CD4-positive, alpha-beta T cell treated with Interleukin-6 at 100 ng/mL for 8 hours (primary cell): ENCODE data around the gene SLC5A4.
"Not testable (repeated sequence)": the region's sequence is repeated elsewhere in the genome, so short reads cannot be mapped to it uniquely, and the experiment has no call there.

Source experiments
- DNase-seq: peaks from one replicate; pipeline ENCODE4 v3.0.0-alpha.2; 2020; ENCODE audit warnings: mixed read lengths, low spot score

SLC5A4 gene

DNA sequence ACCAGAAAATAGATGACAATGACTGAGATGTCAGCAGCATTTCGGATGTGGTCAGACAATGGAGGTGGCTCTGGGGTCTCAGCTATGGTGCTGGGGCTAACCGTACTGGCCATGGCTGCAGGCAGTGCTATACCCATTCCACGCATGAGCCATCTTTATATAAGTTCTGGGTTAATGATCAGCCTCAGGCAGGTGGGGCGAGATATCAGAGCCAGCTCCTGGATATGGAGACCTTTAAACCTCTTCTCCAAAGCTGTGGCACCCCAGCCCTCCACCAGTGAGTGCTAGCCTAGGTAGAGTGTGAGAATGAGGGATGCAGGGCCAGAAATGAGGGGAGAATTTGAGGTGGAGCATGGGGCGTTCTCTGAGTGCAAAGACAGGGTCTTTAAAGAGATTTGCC lies at the start of gene SLC5A4:
TSS of gene SLC5A4 (minus strand) at position 131 of the 400 bp plus-strand sequence. CDS start at position 113, 18 bp downstream.
- no peak for DNase-seq

DNA sequence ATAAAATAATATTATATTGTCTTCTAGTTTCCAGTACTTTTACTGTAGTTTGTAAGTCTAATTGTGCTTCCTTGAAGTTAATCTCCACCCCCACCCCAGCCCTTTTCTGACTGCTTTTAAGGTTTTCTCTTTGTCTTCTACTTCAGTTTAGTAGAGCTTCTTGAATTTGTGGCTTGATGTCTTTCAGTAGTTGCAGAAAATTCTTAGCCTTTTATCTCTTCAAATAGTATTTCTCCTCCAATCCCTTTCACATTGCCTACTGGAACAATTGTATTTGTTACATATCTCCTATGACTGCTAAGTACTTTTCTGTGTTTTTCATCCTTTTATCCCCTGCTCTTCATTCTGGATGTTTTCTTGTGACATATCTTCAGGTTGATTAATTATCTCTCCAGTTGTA lies 38.8 kb upstream of the SLC5A4 start:
- not testable (repeated sequence) for DNase-seq

DNA sequence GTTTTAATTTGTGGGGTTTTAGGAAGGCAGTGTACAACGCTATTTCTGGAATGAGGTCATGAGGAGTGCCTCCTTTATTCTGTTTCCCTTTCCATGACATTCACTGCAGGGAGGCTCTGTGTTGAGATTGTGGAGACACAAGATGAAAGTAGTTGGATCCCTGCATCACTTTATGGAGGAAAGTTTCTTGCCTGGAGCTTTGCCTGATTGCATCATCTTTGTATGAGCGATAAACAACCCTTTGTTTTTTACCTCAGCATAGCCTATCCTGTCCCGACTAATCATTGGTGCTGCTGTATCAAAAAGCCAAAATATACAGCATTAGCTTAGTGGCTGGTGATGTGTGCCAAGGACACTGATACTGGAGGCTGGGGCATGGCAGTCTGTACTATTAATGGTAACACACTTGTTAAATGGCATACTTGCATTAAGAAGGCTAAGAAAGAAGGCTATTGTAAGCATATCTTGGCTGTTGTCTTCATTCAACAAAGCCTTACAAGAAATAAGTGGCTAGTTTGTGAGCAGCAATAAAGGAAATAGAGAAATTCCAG lies 31.2 kb upstream of the SLC5A4 start:
- DNase-seq = no peak

DNA sequence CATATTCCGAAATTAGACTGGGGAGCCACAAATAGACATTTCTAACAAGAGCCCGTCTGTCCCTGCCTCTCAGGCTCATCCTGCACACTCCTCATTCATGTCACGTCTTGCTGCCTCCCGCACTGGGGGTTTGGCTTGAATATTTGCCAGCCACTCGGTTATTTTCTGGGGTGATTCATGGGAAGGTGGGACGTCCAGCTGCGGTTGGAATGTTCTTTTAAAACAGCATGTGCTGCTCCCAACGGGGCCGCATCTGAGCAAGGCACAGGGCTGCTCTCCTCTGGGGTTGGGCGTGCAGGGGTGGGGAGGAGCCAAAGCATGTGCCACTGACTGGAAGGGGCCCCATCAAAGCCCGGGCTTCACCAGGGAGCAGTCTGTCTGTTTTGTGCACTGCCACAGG lies 25.9 kb upstream of the SLC5A4 start:
- no peak for DNase-seq

DNA sequence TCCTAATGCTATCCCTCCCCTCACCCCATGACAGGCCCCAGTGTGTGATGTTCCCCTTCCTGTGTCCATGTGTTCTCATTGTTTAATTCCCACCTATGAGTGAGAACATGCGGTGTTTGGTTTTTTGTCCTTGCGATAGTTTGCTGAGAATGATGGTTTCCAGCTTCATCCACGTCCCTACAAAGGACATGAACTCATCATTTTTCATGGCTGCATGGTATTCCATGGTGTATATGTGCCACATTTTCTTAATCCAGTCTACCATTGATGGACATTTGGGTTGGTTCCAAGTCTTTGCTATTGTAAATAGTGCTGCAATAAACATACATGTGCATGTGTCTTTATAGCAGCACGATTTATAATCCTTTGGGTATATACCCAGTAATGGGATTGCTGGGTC lies 20.2 kb upstream of the SLC5A4 start:
- not testable (repeated sequence) for DNase-seq

DNA sequence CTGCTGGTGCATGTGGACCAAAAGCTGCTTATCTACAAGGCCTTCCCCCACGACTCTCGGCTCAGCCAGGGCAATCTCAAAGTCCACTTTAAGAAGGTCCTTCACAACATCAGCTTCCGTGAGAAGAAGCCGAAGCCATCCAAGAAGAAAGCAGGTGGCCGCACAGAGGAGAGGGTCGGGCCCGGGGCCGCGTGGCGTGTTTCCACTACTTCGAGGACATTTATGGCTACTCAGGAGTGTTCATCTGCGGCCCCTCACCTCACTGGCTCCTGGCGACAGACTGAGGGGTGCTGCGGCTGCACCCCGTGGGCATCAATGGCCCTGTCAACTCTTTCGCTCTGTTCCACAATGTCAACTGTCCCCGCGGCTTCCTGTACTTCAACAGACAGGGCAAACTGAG lies 16.2 kb upstream of the SLC5A4 start:
- no peak for DNase-seq

DNA sequence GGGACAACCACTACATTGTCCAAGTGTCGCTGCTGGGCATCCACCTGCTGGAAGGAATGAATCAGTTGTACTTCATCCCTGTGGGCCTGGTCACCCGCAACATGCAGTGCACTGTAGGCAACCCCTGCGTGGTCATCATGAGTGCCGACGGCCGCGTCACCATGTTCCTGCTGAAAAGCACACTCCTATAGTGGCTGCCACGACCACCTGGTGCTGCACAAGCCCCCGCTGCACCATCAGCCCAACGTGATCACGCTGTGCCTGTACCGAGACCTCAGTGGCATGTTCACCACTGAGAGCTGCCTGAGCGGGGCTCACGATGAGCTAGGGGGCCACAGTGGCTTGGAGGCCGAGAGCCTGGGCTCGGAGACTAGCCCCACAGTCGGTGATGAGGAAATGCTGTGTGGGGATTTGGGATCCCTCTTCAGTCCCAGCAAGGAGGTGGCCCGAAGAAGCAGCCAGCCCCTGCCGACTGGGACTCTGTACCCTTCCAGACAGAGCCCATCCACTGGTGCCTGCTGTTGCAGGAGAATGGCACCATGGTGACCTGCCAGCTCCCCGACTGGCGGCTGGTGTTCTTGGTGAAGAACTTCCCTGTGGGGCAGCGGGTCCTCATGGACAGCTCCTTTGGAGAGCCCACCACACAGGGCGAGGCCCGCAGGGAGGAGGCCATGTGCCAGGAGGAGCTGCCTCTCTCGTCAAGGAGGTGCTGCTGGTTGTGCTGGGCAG lies 15.7 kb upstream of the SLC5A4 start:
- no peak for DNase-seq

DNA sequence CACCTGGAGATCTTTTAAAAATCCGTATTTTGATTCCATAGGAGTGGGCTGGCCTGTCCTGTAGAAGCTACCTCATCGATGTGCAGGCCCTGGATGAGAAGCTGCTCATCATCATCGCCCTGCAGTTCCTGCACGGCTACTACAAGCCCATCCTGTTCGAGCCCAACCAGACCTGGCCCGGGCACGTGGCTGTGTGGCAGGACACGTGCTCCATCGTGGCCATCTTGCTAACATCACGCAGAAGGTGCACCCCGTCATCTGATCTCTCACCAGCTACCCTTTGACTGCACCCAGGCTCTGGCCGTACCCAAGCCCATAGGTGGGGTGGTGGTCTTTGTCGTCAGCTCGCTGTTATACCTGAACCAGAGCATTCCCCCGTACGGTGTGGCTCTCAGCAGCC lies 14.2 kb upstream of the SLC5A4 start:
- no peak for DNase-seq

DNA sequence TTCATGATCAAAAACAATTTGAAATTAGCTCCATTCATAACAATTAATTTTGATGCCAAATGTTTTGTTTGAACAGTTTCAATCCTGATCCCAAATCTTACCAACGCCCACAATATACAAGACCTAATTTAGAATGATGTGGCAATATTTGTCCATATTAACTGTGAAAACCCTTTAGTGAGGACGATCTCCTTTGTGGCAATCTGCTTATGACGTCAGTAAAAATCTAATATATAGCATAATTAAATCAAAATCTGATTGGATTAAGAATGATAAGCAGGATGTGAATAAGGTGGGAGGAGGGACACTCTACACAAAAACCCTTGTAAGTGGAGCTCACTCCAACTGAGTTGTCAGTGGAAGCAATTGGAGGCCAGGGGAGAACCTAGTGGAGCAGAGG lies 11.9 kb upstream of the SLC5A4 start:
- no peak for DNase-seq

DNA sequence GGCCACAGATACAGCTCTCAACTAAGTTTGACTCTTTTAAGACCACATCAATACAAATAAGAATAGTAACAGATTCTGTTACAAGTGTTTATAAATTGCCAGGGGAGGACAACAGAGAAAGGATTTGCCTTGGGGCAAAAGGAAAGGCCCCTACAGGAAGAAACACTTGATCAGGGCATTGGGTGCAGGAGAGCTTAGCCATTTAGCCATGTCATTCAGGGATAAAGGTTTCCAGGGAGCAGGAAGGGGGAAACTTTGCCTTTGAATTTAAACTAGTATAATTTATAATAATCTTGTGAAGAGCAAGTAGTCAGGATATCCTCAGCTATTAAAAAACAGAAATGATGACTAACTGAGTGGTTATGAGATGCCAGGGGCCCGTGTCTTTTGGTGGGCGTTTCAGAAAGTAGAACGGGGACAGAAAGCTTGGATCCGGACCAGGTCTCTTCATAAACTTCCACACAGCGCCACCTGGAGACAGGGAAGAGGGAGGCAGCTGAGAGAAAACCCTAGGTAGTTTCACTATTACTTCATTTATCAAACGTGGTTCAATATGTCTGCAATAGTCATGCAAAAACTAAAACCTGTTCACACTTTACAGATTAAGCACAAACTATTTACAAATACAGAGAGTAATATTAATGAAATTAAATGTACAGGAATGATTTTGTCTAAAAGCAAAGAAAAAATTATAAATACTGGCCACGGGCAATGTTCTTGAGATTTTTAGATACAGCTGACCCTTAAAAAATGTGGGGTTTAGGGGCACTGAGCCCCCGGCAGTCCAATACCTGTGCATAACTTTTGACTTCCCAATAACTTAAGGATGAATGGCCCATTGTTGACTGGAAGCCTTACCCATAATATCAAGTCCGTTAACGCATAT lies 11.0 kb upstream of the SLC5A4 start:
- DNase-seq = peak; percentile 65

DNA sequence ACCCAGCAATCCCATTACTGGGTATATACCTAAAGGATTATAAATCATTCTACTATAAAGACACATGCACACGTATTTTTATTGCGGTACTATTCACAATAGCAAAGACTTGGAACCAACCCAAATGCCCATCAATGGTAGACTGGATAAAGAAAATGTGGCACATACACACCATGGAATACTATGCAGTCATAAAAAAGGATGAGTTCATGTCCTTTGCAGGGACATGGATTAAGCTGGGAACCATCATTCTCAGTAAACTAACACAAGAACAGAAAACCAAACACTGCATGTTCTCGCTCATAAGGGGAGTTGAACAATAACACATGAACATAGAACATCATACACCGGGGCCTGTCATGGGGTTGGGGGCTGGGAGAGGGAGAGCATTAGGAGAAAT lies 8.5 kb upstream of the SLC5A4 start:
- DNase-seq = not testable (repeated sequence)

DNA sequence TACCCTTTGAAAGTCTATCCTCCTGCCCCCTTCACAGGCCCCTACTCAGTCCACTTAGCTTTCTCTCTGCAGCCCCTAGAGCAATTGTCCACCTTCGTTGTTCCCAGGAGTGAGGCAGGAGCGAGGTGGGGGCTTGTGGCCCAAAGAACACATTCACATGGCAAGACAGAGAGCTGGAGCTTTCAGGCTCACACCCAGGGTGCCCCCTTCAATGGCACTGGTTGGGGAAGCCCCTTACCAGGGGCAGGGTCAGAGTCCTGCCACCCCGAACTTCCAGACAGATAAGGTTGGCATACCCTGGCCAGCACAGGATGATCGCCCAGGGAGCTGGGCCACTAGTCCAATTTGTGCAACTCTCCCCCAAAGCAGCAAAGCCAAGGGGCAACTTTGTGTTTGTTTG lies 6.2 kb upstream of the SLC5A4 start:
- DNase-seq = no peak

DNA sequence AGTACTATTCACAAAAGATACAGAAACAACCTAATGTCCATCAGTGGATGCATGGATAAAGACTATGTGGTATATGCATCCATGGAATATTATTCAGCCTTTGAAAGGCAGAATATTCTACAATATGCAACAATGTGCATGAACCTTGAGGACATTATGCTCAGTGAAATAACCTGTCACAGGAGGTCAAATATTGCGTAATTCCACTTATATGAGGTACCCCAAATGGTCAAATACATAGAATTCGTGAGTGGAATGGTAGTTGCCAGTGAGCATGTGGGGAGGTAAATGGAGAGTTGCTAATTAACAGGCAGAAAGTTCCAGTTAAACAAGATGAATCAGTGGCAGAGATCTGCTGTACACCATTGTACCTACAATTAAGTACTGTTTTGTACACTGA lies 3.6 kb upstream of the SLC5A4 start:
- no peak for DNase-seq

DNA sequence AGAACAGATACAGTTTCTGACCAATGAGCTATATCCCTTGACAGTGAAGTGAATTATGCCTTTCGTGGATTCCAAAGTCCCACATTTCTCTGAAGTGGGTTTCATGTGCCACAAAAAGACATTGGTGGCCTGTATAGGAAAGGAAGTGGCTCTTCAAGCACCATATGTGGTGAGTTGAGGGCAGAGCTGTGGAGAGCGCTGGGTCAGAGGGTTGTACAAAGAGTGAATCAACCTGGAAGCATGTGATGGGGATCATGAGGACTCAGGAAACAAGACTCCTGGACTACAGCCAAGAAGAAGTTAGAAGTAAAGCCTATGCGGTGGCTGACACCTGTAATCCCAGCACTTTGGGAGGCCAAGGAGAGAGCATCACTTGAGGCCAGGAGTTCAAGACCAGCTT lies 579 bp upstream of the SLC5A4 start:
- no peak for DNase-seq

DNA sequence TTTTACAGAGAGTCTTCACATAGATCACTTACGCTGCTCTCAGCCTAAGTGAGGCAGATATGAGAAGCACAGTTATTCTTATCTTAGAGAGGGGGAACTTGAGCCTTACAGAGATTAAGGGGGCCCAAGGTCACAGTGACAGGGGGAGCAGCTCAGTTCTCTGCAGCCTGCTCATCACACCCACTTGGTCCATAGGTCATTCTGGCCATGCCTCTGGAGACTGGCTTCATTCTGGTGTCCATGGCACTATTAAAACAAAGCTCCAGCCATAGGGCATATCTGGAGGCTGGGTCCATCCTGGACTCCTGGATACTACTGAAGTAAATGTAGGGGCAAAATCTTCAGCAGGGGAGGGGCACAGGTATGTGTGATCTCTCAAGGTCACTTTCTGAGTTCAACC lies 5.9 kb downstream of the SLC5A4 start:
- DNase-seq = no peak

DNA sequence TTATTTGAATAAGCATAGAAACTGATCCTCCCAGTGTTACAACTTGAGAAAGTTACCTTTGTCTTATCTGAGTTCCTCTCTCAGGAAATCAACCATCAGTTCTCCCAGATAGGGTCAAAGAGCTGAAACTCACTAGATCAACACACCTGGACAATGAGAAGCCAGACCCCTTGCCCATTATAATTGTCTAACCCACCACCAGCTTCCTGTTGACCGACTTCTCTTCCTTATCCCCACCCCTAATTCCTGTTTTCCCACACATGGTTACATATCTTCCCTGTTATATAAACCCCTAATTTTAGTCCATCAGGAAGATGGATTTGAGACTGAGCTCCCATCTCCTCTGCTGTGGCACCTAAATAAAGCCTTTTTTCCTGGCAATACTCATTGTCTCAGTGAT lies 6.9 kb downstream of the SLC5A4 start:
- DNase-seq = no peak

DNA sequence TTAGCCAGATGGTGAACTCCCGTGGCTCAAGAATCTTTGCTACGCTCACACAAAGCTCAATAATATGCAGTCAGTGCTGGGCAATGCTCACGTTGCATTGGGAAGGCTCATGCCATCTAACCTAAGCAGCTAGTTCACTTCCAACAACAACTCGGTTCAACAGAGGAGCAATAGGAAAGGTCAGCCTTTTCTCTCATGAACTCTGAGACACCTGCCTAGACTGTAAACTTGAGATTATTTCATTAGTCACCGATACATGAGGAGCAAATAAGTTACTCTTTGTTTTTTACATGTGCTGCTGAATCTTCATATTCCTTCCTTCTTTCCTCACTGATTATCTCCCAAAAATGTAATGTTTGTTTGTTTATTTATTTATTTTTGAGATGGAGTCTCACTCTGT lies 9.0 kb downstream of the SLC5A4 start:
- DNase-seq = no peak

DNA sequence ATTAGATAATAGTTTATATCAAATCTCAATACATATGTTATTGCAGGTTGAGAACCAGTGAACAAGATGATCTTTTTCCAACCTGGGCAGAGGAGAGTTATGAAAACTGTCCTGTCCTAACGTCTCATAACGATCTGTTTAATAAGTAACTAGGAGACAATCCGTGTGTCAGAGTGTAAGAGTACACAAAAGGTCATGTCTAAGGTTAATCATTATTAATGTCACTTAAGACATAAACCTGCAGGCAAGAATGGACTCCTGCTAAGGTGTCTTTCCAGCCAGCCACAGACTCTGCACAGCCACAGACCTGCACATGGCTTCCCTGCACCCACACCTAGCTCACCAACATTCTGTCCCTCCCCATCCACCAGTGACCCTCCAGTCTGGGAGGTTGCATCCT lies 10.1 kb downstream of the SLC5A4 start:
- DNase-seq = no peak

DNA sequence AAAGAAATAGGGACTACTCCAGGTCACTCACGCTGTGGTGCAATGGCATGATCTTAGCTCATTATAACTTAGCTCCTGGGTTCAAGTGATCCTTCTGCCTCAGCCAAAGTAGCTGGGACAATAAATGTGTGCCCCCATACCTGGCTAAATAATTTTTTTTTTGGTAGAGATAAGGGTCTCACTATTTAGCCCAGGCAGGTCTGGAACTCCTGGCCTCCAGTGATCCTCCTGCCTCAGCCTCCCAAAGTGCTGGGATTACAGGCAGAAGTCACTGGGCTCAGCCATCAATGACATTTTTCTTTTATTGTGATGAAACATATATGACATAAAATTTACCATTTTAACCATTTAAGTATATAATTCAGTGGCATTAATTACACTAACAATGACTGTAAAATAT lies 10.6 kb downstream of the SLC5A4 start:
- DNase-seq = no peak

DNA sequence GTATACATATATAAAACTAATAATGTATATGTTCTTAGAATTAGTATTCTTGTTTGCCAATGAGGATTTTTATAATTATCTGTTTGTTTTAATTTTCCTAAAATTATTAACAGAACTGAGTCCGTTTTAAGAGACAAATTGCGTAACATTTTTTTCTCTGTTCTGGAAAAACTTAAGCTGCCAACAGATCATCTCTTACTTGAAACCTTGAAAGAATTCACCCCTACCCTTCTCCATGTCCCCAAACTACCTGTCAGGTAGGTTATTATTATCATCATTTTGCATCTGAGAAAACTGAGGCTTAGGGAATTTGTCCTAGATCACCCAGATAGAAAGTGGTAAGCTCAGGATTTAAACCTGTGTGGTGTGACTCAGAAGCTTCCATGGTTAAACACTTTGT lies 14.7 kb downstream of the SLC5A4 start:
- DNase-seq = no peak

DNA sequence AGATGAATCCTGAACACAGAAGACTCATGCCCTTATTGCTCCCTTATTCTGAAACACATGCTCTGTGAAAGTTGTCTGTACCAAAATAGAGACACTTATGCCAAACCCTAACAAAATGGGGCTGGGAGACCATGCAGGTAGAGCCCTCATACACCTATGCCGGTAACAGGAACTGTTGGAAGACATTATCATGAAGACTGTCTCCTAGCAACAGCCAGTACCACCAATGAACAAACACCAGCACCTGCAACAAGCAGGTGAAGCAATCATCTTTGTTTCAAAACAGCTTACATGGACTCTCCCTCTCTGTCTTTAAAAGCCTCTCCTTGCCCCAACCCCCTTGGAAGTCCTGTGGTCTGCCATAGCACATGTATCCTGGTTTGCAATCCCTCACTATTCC lies 17.2 kb downstream of the SLC5A4 start:
- DNase-seq = no peak

DNA sequence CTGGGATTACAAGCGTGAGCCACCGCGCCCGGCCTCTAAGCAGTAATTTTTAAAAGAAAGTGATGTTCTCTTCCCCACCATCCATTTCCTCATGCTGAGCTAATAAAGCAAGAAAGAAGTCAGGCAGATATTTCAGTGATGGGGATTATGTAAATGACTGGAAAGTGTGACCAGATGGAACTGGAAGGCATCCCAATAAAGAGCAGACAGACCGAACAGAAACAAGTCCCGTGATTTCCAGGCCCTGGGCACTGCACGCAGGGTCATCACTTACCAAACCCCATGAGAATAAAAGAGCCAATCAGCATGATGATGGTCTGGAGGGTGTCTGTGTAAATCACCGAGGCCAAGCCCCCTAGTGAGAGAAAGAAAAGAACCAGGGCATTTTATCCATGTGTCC lies 18.2 kb downstream of the SLC5A4 start:
- DNase-seq = no peak

DNA sequence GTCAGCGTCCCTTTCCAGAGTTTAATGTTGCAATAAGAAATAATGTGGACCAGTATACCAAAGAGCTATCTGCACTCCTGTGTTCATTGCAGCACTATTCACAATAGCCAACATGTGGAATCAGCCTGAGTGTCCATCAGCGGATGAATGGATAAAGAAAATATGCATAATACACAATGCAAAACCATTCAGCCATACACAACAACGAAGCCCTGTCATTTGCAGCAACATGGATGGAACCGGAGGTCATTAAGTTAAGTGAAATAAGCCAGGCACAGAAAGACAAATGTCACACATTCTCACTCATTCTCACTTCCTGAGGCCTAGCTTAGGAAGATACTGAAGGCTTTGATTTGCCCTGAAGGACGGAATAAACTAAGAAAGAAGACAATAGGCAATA lies 22.1 kb downstream of the SLC5A4 start:
- no peak for DNase-seq
